Neuronal stem cell (in vitro differentiated cells): Measurements from ENCODE around the gene FRMD1.

ENCODE experiments used
- DNase-seq: peaks from one replicate; pipeline ENCODE4 v3.0.0-alpha.2; 2013; ENCODE audit warnings: low spot score
- H2AFZ ChIP-seq: one replicate; pipeline ENCODE4 v1.6.1; 2013; ENCODE audit warnings: mild to moderate bottlenecking, low read length, inconsistent platforms
- H2AK5ac ChIP-seq: 2 replicates; pipeline ENCODE4 v1.6.1; 2013; ENCODE audit warnings: low read depth, mild to moderate bottlenecking, inconsistent platforms, low read length, moderate library complexity, mixed read lengths
- H2BK120ac ChIP-seq: 2 replicates; pipeline ENCODE4 v1.6.1; 2013; ENCODE audit warnings: low read depth, mild to moderate bottlenecking, inconsistent platforms, low read length, moderate library complexity, mixed read lengths
- H2BK12ac ChIP-seq: one replicate; pipeline ENCODE4 v1.6.1; 2013; ENCODE audit warnings: low read length, inconsistent platforms
- H2BK15ac ChIP-seq: 2 replicates; pipeline ENCODE4 v1.6.1; 2013; ENCODE audit warnings: mild to moderate bottlenecking, low read length, inconsistent platforms, mixed read lengths
- H2BK5ac ChIP-seq: one replicate; pipeline ENCODE4 v1.6.1; 2013; ENCODE audit warnings: inconsistent platforms, mild to moderate bottlenecking, low read length, moderate library complexity
- H3K14ac ChIP-seq: one replicate; pipeline ENCODE4 v1.6.1; 2013; ENCODE audit warnings: low read length, inconsistent platforms
- H3K18ac ChIP-seq: 2 replicates; pipeline ENCODE4 v1.6.1; 2013; ENCODE audit warnings: low read length, inconsistent platforms
- H3K23ac ChIP-seq: 2 replicates; pipeline ENCODE4 v1.6.1; 2013; ENCODE audit warnings: low read depth, mild to moderate bottlenecking, mixed read lengths, low read length, inconsistent platforms; ENCODE audit not compliant: poor library complexity
- H3K27ac ChIP-seq: replicated peaks from 3 replicates; pipeline ENCODE4 v1.5.1; 2013; ENCODE audit warnings: low read length, inconsistent platforms
- H3K27me3 ChIP-seq, 3 experiments: 2 replicates each; pipeline ENCODE4 v1.6.1; 2013; ENCODE audit warnings: low read length in 3 of 3, mild to moderate bottlenecking in 2 of 3, inconsistent platforms in 1 of 3, low read depth in 1 of 3, mixed read lengths in 1 of 3, moderate library complexity in 1 of 3; ENCODE audit not compliant: control insufficient read depth in 3 of 3, insufficient read depth in 3 of 3
- H3K36me3 ChIP-seq, 2 donors: replicated peaks in 1 of 2; 2 replicates each; pipeline ENCODE4 v1.6.1; 2013; ENCODE audit warnings: low read length in 2 of 2; ENCODE audit not compliant: control insufficient read depth in 2 of 2, insufficient read depth in 2 of 2
- H3K4ac ChIP-seq: 2 replicates; pipeline ENCODE4 v1.6.1; 2013; ENCODE audit warnings: inconsistent platforms, mild to moderate bottlenecking, low read length, moderate library complexity
- H3K4me1 ChIP-seq, 2 donors: 1 replicate in 1 of 2; 2 replicates in 1 of 2; pipeline ENCODE4 v1.6.1; 2013; ENCODE audit warnings: low read length in 2 of 2, low read depth in 1 of 2; ENCODE audit not compliant: control insufficient read depth in 2 of 2, insufficient read depth in 1 of 2
- H3K4me2 ChIP-seq: one replicate; pipeline ENCODE4 v1.6.1; 2013; ENCODE audit warnings: mild to moderate bottlenecking, low read length, inconsistent platforms; ENCODE audit not compliant: insufficient read depth, poor library complexity, severe bottlenecking
- H3K4me3 ChIP-seq, 2 donors: 2 replicates each; pipeline ENCODE4 v1.5.1; 2013; ENCODE audit warnings: low read length in 2 of 2, mild to moderate bottlenecking in 2 of 2, inconsistent platforms in 1 of 2, moderate library complexity in 1 of 2
- H3K79me1 ChIP-seq: one replicate; pipeline ENCODE4 v1.6.1; 2013; ENCODE audit warnings: low read depth, mild to moderate bottlenecking, inconsistent platforms, low read length, moderate library complexity
- H3K9ac ChIP-seq: one replicate; pipeline ENCODE4 v1.6.1; 2013; ENCODE audit warnings: mild to moderate bottlenecking, low read depth, low read length, inconsistent platforms; ENCODE audit not compliant: poor library complexity
- H3K9me3 ChIP-seq, 2 donors: replicated peaks in 1 of 2; 2 replicates each; pipeline versions ENCODE3 to v1.6.1; 2013; ENCODE audit warnings: low read length in 2 of 2, mild to moderate bottlenecking in 2 of 2, inconsistent platforms in 1 of 2, low read depth in 1 of 2, mixed read lengths in 1 of 2, moderate library complexity in 1 of 2; ENCODE audit not compliant: control insufficient read depth in 2 of 2, insufficient read depth in 1 of 2
- H4K8ac ChIP-seq: one replicate; pipeline ENCODE4 v1.6.1; 2013; ENCODE audit warnings: low read depth, mild to moderate bottlenecking, inconsistent platforms, low read length, moderate library complexity
- H4K91ac ChIP-seq: one replicate; pipeline ENCODE4 v1.6.1; 2013; ENCODE audit warnings: low read length, low read depth, mild to moderate bottlenecking, inconsistent platforms; ENCODE audit not compliant: poor library complexity
- WGBS, 2 donors: extraction: QIAGEN DNeasy Blood & Tissue Kit; methylation state at CpG; one replicate each; pipeline ENCODE4 v1.1.7; 2013; ENCODE audit warnings: missing lambda C conversion rate in 2 of 2, mixed read lengths in 1 of 2; ENCODE audit not compliant: insufficient read length in 2 of 2, insufficient replicate concordance in 1 of 2; ENCODE audit errors: extremely low coverage in 2 of 2; 5-methylcytosine and 5-hydroxymethylcytosine counted together

FRMD1 gene

GRCh38 chr6:168050881-168051586 lies 28.0 kb downstream of the FRMD1 start:
- Histone ChIP-seq H2BK15ac (peak overlapping the region; percentile 67), H3K27ac (no peak overlapping the region), H2AFZ (peak overlapping the region; percentile 61), H3K9ac (no peak overlapping the region), H3K4me3 (no peak overlapping the region), H3K36me3 (no peaks in the 10 kb centered on the region), H2BK5ac (peak overlapping the region; percentile 95), H3K79me1 (peaks cover 1% of the 10 kb centered on the region), H3K18ac (peak overlapping the region; percentile 83), H3K9me3 (no peaks in the 10 kb centered on the region), H3K4ac (peak overlapping the region; percentile 57), H2AK5ac (peak overlapping the region; percentile 92), H2BK12ac (peak overlapping the region; percentile 95), H3K27me3 (no peaks in the 10 kb centered on the region), H3K4me1 (peaks cover 0 to 8% of the 10 kb centered on the region in 2 donors), H4K8ac (peak overlapping the region; percentile 95), H2BK120ac (peak overlapping the region; percentile 75), H3K23ac (peak overlapping the region; percentile 90), H3K14ac (peak overlapping the region; percentile 67), H4K91ac (peak overlapping the region; percentile 97), H3K4me2 (no peak overlapping the region)
- no peak for DNase-seq
- no CpG with 5 or more reads among the region's 23 CpGs for WGBS, 2 donors

DNA sequence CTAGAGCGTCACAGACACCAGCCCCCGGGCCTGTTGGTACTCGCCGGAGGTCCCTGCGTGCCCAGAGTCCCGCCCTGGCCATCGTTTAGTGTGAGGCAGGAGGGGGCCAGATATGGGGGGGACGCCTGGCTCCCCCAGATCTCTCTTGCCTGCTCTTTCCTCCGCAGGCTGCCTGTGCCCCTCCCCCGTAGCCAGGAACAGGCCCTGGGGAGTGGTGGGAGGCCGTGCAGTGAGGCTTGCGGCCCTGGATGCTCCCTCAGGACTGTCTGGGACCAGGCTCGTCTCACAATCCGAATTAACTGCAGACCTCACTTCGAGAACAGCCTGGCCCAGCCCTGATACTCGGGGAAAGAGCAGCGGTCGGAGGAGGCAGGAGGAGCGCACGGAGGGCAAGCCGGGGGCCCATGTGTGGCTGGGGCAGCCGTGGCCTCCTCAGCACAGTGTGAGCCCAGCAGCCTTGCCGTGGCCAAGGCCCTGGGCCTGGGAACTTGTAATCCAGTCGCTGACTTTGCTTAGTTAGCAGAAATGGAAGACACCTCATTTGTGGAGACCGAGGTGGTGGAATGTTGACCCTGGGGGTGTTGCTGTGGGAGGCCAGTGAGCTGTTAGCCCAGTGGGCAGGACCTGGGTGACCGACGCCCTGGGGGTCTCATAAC lies 28.7 kb downstream of the FRMD1 start:
- H3K4ac ChIP-seq, result peak overlapping the region; percentile 57
- WGBS, 2 donors, result no CpG with 5 or more reads among the region's 27 CpGs
- peak overlapping the region; percentile 67 for H3K14ac ChIP-seq
- H3K9me3 ChIP-seq, result no peaks in the 10 kb centered on the region
- peak overlapping the region; percentile 5 for H2AK5ac ChIP-seq
- peak overlapping the region; percentile 75 for H2BK120ac ChIP-seq
- no peaks in the 10 kb centered on the region for H3K36me3 ChIP-seq
- peak overlapping the region; percentile 94 for H2BK15ac ChIP-seq
- peaks cover 1% of the 10 kb centered on the region for H3K79me1 ChIP-seq
- no peak overlapping the region for H3K27ac ChIP-seq
- peak overlapping the region; percentile 97 for H4K91ac ChIP-seq
- no peak overlapping the region for H3K4me3 ChIP-seq
- H3K27me3 ChIP-seq, result no peaks in the 10 kb centered on the region
- H2BK5ac ChIP-seq, result peak overlapping the region; percentile 44
- peak overlapping the region; percentile 3 for H3K9ac ChIP-seq
- H3K18ac ChIP-seq, result peak overlapping the region; percentile 78
- H2AFZ ChIP-seq, result peak overlapping the region; percentile 61
- no peak overlapping the region for H4K8ac ChIP-seq
- H3K23ac ChIP-seq, result peak overlapping the region; percentile 60
- H3K4me2 ChIP-seq, result no peak overlapping the region
- H3K4me1 ChIP-seq, result peaks cover 0 to 8% of the 10 kb centered on the region in 2 donors
- DNase-seq, result no peak
- H2BK12ac ChIP-seq, result peak overlapping the region; percentile 82

DNA sequence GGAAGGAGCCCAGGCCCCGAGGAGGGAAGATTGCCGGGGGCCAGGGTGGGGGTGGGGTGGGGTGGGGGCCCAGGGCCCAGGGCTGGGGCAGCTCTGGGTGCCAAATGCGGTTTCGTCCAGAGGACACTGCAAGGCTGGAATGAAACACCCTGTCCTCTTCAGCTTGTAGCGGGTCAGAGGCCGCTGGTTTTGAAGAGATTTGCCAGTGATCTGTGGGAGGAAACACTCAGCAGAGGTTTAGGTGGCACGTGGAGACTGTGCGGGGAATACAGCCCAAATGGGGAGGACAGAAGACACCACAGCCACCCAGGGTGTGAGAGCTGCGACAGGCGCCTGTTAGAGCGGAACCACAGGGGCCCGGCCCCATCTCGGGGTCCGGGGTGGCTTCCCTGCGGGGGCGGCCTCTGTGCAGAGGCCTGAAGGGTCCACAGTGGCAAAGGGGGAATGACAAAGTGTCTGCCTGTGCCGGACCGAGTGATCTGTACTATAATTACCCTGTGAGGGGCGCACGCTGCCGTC lies 29.2 kb downstream of the FRMD1 start:
- no CpG with 5 or more reads among the region's 21 CpGs for WGBS, 2 donors
- H3K27me3 ChIP-seq, result no peaks in the 10 kb centered on the region
- peak overlapping the region; percentile 44 for H2BK5ac ChIP-seq
- H2BK120ac ChIP-seq, result no peak overlapping the region
- H3K79me1 ChIP-seq, result peaks cover 1% of the 10 kb centered on the region
- no peak overlapping the region for H4K8ac ChIP-seq
- H3K27ac ChIP-seq, result no peak overlapping the region
- peaks cover 0 to 8% of the 10 kb centered on the region in 2 donors for H3K4me1 ChIP-seq
- no peaks in the 10 kb centered on the region for H3K36me3 ChIP-seq
- peak overlapping the region; percentile 71 for H3K14ac ChIP-seq
- no peaks in the 10 kb centered on the region for H3K9me3 ChIP-seq
- H3K18ac ChIP-seq, result peak overlapping the region; percentile 72
- H2AK5ac ChIP-seq, result peak overlapping the region; percentile 5
- H4K91ac ChIP-seq, result no peak overlapping the region
- peak overlapping the region; percentile 4 for H2BK12ac ChIP-seq
- no peak overlapping the region for H3K23ac ChIP-seq
- peak overlapping the region; percentile 61 for H2AFZ ChIP-seq
- peak overlapping the region; percentile 60 for H3K9ac ChIP-seq
- H3K4ac ChIP-seq, result no peak overlapping the region
- H3K4me3 ChIP-seq, result no peak overlapping the region
- H3K4me2 ChIP-seq, result no peak overlapping the region
- no peak for DNase-seq
- peak overlapping the region; percentile 78 for H2BK15ac ChIP-seq

DNA sequence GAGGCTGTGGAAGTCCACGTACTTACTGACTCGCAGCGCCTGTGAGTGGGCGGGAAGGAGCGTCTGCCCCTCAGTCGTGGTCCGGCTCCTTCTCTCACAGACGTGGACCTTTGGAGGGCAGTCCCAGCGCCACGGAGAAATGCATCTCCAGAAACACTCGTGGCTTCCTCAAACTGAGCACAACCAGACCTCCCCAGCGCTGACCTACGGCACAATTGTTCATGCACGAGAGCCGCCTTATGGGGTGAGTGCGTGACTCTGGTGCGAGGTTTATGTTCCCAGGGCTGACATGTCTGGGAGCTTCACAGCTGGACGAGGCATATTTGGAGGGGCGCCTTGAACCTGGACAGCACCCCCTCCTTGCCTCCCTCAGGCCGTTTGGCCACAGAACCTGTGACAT lies 29.7 kb downstream of the FRMD1 start:
- Histone ChIP-seq H3K79me1 (peaks cover 1% of the 10 kb centered on the region), H4K91ac (no peak overlapping the region), H2BK5ac (peak overlapping the region; percentile 44), H2AK5ac (peak overlapping the region; percentile 91), H3K23ac (peak overlapping the region; percentile 25), H3K9me3 (no peaks in the 10 kb centered on the region), H3K18ac (peak overlapping the region; percentile 85), H3K4me1 (peaks cover 0 to 8% of the 10 kb centered on the region in 2 donors), H3K9ac (no peak overlapping the region), H2BK15ac (peak overlapping the region; percentile 58), H3K27me3 (no peaks in the 10 kb centered on the region), H3K4ac (peak overlapping the region; percentile 0), H3K14ac (no peak overlapping the region), H2BK12ac (no peak overlapping the region), H3K4me2 (no peak overlapping the region), H3K4me3 (no peak overlapping the region), H4K8ac (no peak overlapping the region), H2BK120ac (no peak overlapping the region), H3K27ac (no peak overlapping the region), H3K36me3 (no peaks in the 10 kb centered on the region), H2AFZ (no peak overlapping the region)
- DNase-seq, result no peak
- WGBS, 2 donors, result no CpG with 5 or more reads among the region's 20 CpGs
